Stimulated activated CD8-positive, alpha-beta memory T cell treated with anti-CD3 and anti-CD28 coated beads, Interleukin-4, amount 100 ng/mL, for 48 hours (primary cell): ENCODE data around the gene EFCAB8.
"Not testable (repeated sequence)": the region's sequence is repeated elsewhere in the genome, so short reads cannot be mapped to it uniquely, and the experiment has no call there.

Source experiments
- DNase-seq: peaks from one replicate; pipeline ENCODE4 v3.0.0-alpha.2; 2020

The EFCAB8 gene

DNA sequence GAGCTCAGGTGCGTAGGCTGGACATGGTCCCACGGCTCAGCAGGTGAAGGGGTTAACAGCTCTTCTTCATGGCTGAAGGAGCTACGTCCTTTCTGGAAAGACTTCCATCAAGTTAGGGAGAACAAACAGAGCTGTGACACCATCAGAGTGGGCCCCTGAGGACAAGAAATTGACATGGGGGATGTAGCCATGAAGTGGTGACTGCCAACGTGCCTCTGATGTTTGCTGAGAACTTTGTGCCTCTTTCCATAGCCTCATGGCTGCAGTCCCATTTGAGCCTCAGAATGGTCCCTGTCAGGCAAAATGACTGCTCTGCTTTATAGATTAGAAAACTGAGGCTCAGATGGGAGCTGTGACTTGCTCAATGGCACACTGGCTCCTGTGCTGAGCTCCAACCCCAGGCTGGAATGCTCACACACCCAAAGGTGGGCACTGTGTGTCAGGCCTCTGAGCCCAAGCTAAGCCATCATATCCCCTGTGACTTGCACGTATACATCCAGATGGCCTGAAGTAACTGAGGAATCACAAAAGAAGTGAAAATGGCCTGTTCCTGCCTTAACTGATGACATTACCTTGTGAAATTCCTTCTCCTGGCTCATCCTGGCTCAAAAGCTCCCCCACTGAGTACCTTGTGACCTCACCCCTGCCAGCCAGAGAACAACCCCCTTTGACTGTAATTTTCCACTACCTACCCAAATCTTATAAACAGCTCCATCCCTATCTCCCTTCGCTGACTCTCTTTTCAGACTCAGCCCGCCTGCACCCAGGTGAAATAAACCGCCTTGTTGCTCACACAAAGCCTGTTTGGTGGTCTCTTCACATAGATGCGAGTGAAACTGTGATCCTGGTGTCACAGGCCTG is 115.7 kb downstream of the EFCAB8 start:
- DNase-seq: peak; percentile 25

DNA sequence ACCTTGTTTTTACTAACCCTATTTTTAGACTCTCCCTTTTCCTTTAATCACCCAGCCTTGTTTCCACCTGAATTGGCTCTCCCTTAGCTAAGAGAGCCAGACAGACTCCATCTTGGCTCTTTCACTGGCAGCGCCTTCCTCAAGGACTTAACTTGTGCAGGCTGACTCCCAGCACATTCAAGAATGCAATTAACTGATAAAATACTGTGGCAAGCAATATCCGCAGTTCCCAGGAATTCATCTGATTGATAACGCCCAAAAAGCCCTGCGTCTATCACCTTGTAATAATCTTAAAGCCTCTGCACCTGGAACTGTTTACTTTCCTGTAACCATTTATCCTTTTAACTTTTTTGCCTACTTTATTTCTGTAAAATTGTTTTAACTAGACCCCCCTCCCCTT is 116.4 kb downstream of the EFCAB8 start:
- not testable (repeated sequence) for DNase-seq

DNA sequence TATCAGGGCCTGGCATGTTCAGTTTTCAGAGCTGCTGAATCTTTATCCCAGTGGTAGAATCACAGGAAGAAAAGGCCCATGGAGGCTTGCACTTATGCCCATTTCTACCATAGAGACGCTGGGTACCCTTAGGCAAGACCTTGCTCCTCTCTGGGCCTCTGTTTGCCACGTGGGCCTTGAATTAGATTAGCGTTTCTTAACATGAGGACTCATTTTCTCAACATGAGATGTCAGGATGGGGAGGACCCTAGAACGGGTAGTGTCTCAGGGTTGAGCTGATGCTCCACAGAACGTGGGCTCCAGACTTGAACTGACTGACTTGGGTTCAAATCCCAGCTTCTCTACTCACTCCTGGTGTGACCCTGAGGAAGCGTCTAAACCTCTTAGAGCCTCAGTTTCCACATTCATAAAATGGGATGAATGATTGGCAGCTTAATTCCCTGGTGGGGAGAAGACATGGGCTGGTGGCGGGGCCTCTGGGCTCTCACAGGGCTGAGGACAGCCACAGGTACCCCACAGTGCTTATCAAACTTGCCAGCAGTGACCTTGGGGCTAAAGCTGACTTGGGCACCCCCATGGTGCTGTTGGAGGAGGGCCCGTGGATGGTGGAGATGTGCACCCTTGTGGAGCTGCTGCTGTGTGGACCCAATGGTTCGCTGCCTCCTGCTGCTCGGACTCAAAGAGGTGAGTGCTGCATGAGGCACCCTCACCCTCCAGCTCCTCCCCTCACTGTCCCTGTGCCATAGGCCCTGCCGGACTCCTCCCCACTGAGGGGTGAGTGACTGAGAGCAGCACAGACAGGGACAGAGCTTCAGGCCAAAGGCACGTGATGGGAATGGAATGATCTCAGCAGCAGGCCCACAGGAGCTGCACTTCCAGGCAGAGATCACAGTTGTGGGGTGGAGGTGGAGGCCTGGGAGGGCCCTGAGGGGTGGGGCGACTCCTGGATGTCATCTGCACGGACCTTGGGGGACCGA is 117.3 kb downstream of the EFCAB8 start:
- DNase-seq: peak; percentile 20

DNA sequence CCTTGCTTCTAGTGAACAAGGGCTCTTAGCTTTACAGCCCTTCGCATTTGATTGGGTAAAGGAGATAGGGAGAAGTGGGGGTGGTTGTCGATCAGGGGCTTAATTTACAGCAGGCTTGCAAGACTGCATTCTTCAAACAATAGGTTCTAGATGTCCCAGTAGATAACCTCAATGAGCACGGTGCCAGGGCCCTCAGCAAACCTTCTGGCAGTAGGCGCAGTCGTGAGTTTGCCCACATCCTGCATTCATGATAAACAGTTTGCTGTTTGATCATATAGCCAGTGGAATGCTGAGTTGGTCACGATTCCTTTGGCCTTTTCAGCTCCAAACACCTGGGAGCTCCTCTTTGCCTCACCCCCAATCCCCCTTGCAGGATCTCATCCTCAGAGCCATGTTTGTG is 118.0 kb downstream of the EFCAB8 start:
- DNase-seq: peak; percentile 29

DNA sequence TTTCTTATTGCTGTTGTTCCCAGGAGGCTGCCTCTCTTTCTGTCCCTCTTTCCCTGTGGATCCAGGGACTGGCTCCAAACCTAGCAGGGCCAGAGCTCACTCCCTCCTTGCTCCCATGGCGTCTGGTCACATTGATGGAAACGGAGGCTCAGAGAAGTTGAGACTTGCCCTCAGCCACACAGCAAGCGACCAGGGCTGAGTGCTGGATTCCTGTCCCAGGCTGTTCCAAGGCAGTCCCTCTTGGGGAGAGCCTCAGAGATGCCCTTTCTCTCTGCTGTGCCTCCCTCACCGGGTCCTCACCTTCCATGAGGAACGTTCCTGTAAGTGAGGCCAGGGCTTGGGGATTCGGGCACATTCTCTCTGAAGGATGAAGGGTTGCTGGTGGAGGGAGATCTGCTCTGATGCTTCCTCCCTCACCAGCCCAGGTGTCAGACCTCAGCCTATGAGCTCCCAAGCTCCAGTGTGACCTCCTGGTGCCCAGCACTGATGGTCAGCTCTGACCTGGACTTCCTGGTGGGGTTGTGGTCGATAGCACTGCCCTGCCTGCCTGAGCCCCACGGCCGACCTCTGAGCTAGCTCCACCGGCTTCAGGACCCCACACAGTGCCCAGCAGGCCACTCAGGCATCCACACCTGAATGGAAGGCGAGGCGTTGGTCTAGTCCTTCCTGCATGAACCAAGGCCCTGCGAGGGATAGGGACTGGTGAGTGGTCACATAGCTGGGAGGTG is 118.7 kb downstream of the EFCAB8 start:
- DNase-seq: no peak

DNA sequence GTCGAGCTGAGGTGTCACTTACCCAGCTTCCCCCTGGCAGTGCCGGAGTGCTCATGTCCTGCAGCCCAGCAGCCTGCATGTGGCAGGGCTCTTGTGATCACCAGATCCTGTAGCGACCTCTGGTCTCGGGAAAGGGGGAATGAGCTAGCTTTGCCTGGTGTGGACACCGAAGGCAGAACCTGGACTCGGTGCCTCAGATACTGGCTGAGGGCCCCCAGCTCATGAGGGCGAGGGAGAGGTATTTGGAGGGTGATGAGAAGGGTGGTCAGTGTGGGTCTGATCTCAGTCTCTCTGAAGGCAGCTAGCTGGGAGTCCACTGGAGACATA is 119.2 kb downstream of the EFCAB8 start:
- no peak for DNase-seq

DNA sequence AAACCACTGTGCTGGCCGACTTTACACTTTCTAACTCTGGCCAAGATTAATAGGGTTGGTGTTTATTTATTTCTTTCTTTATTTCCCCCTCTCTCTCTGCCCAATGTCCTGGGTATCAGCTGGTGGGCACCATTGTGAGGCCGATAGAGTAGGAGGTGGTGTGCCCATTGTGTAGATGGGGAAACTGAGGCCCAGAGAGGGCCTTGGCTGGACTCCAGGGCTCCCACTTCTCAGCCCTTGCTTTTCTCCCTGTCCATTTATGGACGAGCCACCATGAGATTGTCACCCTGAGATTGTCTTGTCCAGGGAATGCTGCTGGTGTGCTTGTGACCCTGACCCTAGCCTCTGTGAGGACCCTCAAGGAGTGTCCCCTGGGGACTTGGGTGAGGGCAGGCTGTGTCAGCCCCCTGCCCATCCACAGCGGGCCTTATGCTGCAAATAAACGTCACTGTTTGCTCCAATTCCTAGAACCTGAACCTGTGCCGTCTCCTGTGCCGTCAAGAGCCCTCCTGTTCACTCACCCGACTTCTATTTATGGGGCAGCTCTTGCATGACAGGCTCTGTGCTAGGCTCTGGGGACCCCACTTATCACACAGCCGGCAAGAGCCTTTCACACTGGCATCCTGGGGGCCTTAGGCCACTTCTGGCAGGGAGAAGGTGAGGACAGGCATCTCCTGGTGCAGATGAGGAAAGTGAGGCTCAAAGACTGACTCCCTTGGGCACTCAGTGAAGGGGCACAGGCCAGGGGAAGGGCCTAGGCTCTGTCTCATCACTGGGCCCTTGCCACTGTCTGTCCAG is 120.7 kb downstream of the EFCAB8 start:
- no peak for DNase-seq

DNA sequence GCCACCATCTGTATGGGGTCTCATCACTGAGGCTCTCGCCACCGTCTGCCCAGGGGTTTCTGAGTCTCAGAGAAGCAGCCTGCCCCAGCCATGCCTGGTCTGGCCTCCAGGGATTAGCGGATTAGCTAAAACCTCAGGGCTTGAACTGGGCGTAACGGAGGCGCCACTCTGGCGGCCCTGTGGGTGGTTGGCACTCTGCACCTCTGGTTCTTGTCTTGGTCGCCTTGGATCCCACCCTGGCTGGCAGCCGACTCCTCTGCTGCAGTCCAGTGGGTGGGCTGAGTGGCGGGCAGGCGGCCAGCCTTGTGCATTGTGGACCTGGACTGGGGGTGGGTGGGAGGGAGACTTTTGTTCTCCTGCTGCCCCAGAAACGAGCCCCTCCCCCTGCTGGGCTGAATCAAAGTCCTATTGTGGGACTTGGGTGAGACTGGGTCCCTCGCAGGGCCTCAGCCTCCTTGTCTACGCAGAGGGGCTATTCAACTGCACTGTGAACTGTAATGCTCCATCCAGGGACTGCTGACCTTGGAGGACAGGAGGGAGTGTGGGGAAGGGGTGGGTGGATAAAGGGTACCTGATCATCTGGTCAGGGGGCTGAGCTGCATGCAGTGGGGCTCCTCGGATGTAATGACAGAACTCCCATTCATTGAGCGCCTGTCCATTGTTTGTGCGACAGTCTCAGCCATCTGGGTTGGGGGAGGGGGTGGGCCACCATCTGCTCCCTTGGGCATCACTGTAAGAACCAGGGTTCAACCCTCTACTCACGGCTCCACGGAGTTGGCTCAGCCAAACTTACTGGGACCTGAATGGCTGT is 121.6 kb downstream of the EFCAB8 start:
- DNase-seq: no peak

DNA sequence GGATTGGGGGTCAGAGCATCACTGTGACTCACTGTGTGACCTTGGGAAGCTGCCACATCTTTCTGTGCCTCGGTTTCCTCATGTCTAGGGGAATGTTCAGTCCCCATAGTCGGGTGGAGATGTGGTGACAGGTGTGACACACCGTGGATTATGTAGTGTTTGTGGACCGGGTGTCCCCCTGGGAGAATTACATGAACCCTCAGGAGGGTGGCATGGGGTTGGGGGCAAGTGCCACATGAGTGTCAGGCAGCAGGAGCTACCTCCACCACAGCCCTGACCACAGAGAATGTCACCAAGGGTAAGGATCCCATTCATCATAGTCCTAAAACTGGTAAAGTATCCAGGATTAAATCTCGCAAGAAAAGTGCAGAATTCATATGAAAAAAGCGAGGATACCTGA is 122.3 kb downstream of the EFCAB8 start:
- DNase-seq: no peak

DNA sequence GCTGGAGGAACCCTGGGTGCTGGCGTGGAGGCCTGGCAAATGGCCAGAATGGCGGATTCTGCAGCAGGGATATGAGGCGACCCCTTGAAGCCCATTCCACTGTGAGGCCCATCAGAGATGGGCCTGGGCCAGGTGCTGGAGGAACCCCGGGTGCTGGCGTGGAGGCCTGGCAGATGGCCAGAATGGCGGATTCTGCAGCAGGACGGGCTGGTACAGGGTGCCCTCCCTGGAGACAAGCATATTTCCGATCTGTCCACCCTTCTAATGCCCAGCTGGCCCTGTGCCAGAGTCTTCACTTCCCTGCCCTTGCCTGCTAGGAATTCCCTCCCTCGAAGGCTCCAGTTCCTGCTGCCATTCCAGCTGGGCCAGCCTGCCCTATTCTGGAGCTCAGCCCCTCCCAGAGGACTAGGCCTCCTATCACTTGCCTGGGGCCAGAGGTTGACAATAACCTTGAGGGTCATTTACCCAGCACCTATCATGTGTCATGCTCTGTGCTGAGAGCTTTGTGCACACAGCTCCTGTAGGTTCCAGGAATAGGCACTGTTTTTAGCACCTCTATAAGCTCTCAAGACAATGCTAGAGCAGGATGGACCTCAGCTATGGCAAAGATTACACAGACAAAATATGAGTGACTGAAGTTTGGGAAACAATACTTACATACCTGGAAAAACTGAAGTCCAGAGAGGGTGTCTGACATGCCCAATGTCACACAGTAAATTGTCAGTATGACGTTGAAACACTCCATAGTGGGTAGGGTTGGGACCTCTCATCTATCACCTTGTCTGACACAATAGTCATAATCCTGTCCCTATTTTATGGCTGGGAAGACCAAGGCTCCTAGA is 124.1 kb downstream of the EFCAB8 start:
- DNase-seq: no peak

DNA sequence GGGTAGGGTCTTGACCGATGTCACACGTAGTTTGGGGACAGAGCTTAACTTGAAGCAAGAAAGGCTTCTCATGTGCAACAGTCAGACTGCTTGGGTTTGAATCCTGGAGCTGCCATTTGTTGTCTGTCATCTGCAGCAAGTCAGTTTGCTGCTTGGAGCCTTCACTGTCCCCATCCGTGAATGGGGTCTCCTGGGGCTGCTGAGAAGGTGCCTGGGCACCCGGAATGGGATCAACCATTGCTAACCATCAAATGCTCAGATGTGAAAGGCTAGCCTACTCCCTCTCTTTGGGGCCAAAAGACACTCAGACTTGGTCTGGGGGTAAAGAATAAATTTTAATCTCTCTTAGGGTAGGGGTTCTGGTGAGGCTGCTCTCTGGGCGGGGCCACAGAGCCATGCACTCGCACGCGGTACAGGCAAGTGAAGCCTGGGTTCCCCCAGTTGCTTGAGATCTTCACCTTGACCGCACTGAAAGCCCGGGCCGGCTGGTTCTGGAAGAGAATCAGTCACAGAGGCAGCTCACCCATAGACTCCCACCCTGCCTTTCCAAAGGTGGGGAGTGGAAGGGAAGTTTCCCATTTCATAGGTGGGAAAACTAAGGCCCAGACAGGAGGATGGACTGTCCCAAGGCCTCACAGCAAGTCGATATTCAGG is 124.9 kb downstream of the EFCAB8 start:
- no peak for DNase-seq

DNA sequence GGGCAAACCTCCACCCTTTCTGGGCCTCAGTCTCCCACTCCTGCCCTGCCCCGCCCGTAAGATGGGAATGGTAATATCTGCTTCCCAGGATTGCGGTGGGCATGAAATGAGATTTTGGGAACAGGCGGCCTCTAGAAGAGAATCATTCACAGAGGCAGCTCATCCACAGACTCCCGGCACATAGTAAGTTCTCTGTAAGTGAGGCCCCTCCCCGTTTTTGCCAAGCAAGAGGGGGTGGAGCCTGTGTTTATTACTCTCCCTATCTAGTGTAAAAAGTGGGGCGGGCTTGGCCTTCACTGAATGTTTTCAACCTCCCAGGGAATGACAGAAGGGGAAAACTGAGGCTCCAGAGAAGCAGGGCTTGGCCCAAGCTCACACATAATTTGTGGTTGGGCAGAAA is 125.5 kb downstream of the EFCAB8 start:
- DNase-seq: no peak

DNA sequence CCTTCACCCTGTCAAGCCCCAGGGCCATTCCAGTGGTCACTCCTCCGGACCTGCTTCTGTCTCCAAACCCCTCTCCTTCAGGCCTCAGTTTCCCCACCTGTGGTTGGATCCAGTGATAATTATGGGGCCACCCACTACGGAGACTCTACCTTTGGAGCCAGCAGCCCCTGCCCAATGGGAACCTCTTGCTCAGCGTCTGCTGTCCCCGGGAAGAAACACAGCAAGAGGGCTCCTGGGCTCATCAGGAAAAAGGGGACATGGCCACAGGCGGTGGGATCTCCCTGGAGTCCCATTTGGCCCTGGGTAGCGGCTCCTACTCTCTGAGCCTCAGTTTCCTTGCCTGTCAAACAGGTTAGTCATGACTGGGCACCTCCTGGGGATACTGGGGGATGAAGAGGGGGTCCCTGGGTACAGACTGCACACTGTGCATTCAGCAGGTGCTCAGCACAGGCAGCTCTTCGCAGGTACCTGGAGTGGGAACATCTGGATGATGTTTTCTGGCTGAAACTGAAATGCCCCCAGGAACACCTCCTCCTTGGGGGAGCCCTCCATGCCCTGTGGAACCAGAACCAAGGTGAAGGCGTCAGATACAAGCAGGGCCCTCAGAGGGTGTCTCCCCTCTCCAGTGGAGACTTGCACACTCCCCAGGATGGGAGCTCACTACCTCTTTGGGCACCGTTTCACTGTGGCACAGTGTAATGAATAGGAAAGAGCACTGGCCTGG is 126.1 kb downstream of the EFCAB8 start:
- DNase-seq: no peak

DNA sequence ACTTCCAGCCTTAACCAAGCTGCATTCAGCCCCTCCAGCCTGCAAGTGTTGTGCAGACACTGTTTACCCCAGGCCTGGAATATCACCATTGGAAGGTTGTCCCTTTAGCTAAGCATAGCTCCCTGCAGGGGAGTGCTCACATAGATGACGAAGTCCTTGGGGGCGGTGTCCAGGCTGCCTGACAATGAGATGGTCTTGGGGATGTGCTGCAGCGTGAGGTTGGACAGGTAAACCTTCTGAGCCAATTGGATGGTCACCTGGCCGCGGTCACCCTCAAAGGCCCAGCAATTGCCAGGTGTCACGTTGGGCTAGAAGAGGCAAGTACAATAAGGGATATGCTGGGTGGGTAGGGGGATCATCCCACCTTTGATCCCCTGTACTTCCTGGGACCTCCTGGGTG is 126.9 kb downstream of the EFCAB8 start:
- no peak for DNase-seq

DNA sequence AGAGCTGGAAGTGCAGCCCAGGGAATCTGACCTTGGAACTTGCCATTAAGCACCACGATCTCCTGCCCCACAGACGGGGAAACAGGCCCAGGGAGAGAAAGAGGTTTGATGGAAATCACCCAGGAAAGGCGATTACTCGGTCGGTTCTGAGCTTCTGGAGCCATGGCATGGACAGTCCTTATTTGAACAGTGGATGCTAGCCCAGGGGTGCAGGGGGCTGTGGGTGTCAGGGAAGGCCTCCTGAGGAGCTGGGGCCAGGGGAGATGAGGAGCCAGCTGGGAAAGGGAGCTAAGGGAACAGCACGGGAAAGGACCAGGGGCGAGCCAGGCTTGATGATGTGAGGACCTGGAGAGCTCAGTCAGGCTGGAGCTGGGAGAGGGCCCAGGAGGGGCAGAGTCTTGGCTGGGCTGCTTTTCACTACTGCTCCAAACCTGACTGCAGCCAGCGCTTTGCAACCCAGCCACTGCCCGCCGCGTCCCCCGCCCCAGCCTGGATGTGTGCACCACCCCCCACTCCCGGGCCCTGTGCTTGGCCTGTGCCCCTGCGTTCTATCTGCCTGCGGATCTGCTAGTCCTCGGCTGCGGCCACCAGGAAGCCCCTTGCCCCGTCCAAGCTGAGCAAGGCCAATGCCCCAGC is 127.7 kb downstream of the EFCAB8 start:
- no peak for DNase-seq

DNA sequence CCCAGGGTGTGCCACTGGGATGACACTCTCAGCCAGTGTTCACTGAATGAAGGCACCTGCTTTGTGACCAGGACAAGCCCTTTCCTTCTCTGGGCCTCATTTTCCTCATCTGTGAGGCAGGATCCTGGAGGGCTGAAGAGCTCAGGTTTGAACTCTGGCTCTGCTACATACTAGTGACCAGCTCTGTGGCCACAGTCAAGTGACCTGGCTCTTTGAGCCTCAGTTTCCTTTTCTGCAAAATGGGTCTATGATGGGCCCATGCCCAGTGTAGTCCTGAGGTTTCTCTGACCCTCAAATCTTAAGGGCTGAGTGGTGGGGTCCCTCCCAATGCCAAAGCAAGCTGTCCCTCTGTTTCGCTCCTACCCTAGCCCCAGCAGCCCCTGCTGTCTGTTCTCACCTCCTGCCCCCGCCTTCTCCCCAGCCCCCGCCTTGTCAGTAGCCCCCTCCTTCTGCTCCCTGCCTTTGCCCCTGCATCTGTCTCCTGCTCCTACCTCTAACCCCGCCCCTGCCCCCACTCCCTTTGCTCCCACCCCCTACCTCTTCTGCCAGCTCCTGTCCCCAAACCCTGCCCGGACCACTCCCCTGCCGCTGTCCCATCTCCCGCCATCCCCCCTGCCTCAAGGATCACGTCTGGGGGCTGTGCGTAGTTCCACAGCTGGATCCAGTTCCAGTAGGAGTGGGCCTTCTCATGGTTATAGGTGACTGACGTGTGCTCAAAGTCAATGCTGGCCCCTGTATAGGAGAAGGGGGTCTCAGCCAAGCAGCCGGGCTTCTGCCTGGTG is 128.5 kb downstream of the EFCAB8 start:
- no peak for DNase-seq

DNA sequence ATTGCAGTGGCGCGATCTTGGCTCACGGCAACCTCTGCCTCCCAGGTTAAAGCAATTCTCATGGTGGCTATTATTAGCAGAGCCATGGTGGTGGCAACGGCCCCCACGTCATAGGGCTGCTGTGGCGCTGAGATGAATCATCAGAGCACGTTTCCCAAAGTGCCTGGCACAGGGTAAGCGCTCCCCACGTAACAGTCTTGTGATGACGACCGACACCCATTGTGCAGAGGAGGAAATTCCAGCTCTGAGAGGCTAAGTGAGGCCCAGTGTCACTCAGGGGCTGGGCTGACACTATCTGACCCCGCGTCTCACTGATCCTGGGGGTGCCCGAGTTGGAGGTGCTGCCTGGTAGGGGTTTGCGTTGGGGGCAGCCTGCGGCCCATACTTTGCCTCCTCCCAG is 129.3 kb downstream of the EFCAB8 start:
- no peak for DNase-seq
